ENCODE data around the gene COPRS. TPM values are rescaled to one million over a fixed set of nuclear protein-coding genes. Genes with fewer than 3 reads are reported as not detected.
"Not testable (repeated sequence)": the region's sequence is repeated elsewhere in the genome, so short reads cannot be mapped to it uniquely, and the experiment has no call there.

COPRS gene
- total and polyA plus RNA-seq, 7 donors: 29.4 to 216 (median 135) TPM

- intact Hi-C loops (cut with DNase I): no loop called here
- Histone ChIP-seq H3K27me3 (no peaks in the 10 kb centered on the region), H3K4me1 (peaks cover 0 to 4% (median 0%) of the 10 kb centered on the region in 4 donors), H3K9me3 (no peaks in the 10 kb centered on the region), H3K4me3 (no peak overlapping the region), H3K27ac (no peak overlapping the region), H3K36me3 (no peaks in the 10 kb centered on the region)
- 67 to 71% methylated on average over 5 of the region's 5 CpGs for WGBS, 2 donors
- no peak for DNase-seq
- no peak for TF ChIP-seq EP300 (IDR thresholded peaks at IDR 0.05)
- no peak for TF ChIP-seq POLR2AphosphoS5 (IDR thresholded peaks at IDR 0.05)
- no peak for TF ChIP-seq POLR2A (IDR thresholded peaks at IDR 0.05)
- no peak for TF ChIP-seq CTCF (IDR thresholded peaks at IDR 0.05)
Measured at GRCh38 chr17:31815212-31815730, 43.8 kb downstream of the COPRS start.

GRCh38 chr17:31811101-31811500 is 47.9 kb downstream of the COPRS start:
- intact Hi-C loops (cut with DNase I): no loop called here
- Histone ChIP-seq H3K4me3 (no peak overlapping the region), H3K27ac (no peak overlapping the region), H3K27me3 (no peaks in the 10 kb centered on the region), H3K9me3 (no peaks in the 10 kb centered on the region), H3K4me1 (peaks cover 0 to 4% (median 0%) of the 10 kb centered on the region in 4 donors), H3K36me3 (no peaks in the 10 kb centered on the region)
- no peak for DNase-seq
- WGBS, 2 donors: 66 to 69% methylated on average over 4 of the region's 4 CpGs
- TF ChIP-seq POLR2A (IDR thresholded peaks at IDR 0.05): no peak
- TF ChIP-seq EP300 (IDR thresholded peaks at IDR 0.05): no peak
- no peak for TF ChIP-seq POLR2AphosphoS5 (IDR thresholded peaks at IDR 0.05)
- TF ChIP-seq CTCF (IDR thresholded peaks at IDR 0.05): no peak

GRCh38 chr17:31809876-31810275 is 49.2 kb downstream of the COPRS start:
- 95% methylated on average over 7 of the region's 7 CpGs for WGBS, 2 donors
- intact Hi-C loops (cut with DNase I); H3K27ac ChIP-seq: not testable (repeated sequence)

GRCh38 chr17:31808521-31809050 is 50.5 kb downstream of the COPRS start:
- TF ChIP-seq POLR2AphosphoS5 (IDR thresholded peaks at IDR 0.05): no peak
- TF ChIP-seq EP300 (IDR thresholded peaks at IDR 0.05): no peak
- TF ChIP-seq CTCF (IDR thresholded peaks at IDR 0.05): no peak
- no peak for TF ChIP-seq POLR2A (IDR thresholded peaks at IDR 0.05)
- Histone ChIP-seq H3K4me3 (no peak overlapping the region), H3K27me3 (no peaks in the 10 kb centered on the region), H3K4me1 (peaks cover 0 to 4% (median 0%) of the 10 kb centered on the region in 4 donors), H3K9me3 (no peaks in the 10 kb centered on the region), H3K27ac (no peak overlapping the region), H3K36me3 (no peaks in the 10 kb centered on the region)
- intact Hi-C loops (cut with DNase I): no loop called here
- WGBS, 2 donors: 51 to 82% methylated on average over 4 of the region's 4 CpGs
- DNase-seq: no peak

More at GRCh38 chr17:31809876-31810275, 49.2 kb downstream of the COPRS start:
- H3K4me3 ChIP-seq, H3K9me3 ChIP-seq, H3K4me1 ChIP-seq, H3K27me3 ChIP-seq, H3K36me3 ChIP-seq, DNase-seq: not testable (repeated sequence)

GRCh38 chr17:31807846-31808245 is 51.2 kb downstream of the COPRS start:
- TF ChIP-seq EP300 (IDR thresholded peaks at IDR 0.05): no peak
- TF ChIP-seq POLR2A (IDR thresholded peaks at IDR 0.05): no peak
- no peak for TF ChIP-seq POLR2AphosphoS5 (IDR thresholded peaks at IDR 0.05)
- no peak for TF ChIP-seq CTCF (IDR thresholded peaks at IDR 0.05)
- Histone ChIP-seq H3K9me3 (no peaks in the 10 kb centered on the region), H3K27me3 (no peaks in the 10 kb centered on the region), H3K27ac (no peak overlapping the region), H3K4me3 (no peak overlapping the region), H3K4me1 (peaks cover 0 to 4% (median 0%) of the 10 kb centered on the region in 4 donors), H3K36me3 (no peaks in the 10 kb centered on the region)
- intact Hi-C loops (cut with DNase I): no loop called here
- no peak for DNase-seq

Measured in sigmoid colon (tissue), 7 donors.